GM21390 (cell line): ENCODE data around the gene ISCA2.
"Not testable (repeated sequence)": the region's sequence is repeated elsewhere in the genome, so short reads cannot be mapped to it uniquely, and the experiment has no call there.

Experiments
- ATAC-seq: cut with Tn5 transposase; IDR thresholded peaks from one replicate; pipeline ENCODE4 v1.9.1; 2021; ENCODE audit not compliant: unreplicated experiment

Gene ISCA2

GRCh38 chr14:74526854-74527585 is 33.5 kb downstream of the ISCA2 start:
- ATAC-seq: no peak

GRCh38 chr14:74527736-74528280 is 34.2 kb downstream of the ISCA2 start:
- no peak for ATAC-seq

GRCh38 chr14:74528406-74528805 is 34.8 kb downstream of the ISCA2 start:
- ATAC-seq: no peak

GRCh38 chr14:74528886-74529285 is 35.3 kb downstream of the ISCA2 start:
- no peak for ATAC-seq

GRCh38 chr14:74531006-74531405 is 37.4 kb downstream of the ISCA2 start:
- ATAC-seq: no peak

GRCh38 chr14:74531467-74531866 is 37.9 kb downstream of the ISCA2 start:
- ATAC-seq: no peak

- ATAC-seq: no peak
Measured at GRCh38 chr14:74532246-74532645, 38.7 kb downstream of the ISCA2 start.

- no peak for ATAC-seq
Measured at GRCh38 chr14:74533576-74533975, 40.0 kb downstream of the ISCA2 start.

- ATAC-seq: no peak
Measured at GRCh38 chr14:74535756-74536325, 42.3 kb downstream of the ISCA2 start.

GRCh38 chr14:74536336-74536735 is 42.8 kb downstream of the ISCA2 start:
- ATAC-seq: not testable (repeated sequence)

- ATAC-seq: no peak
Measured at GRCh38 chr14:74538411-74539391, 45.1 kb downstream of the ISCA2 start.

GRCh38 chr14:74539503-74539902 is 45.9 kb downstream of the ISCA2 start:
- no peak for ATAC-seq

- ATAC-seq: no peak
Measured at GRCh38 chr14:74541225-74541624, 47.7 kb downstream of the ISCA2 start.

- no peak for ATAC-seq
Measured at GRCh38 chr14:74542056-74542685, 48.6 kb downstream of the ISCA2 start.

GRCh38 chr14:74543771-74544438 is 50.3 kb downstream of the ISCA2 start:
- ATAC-seq: no peak

GRCh38 chr14:74545386-74545785 is 51.8 kb downstream of the ISCA2 start:
- no peak for ATAC-seq

GRCh38 chr14:74546416-74546815 is 52.9 kb downstream of the ISCA2 start:
- ATAC-seq: no peak
